Spleen (tissue), 7 donors: ENCODE results near the gene TOMM5.

Experiments used
- CTCF ChIP-seq, 11 experiments: fragments of 200-600 bp in 7 of 11; fragments of 450-650 bp in 4 of 11; sonication (generic) in 4 of 11; IDR thresholded peaks in 8 of 11; conservative IDR thresholded peaks in 3 of 11; 1 replicate in 7 of 11; 2 replicates in 4 of 11; pipeline versions ENCODE4 v1.4.0 to v1.8.0; 2016 to 2021; ENCODE audit warnings: antibody characterized with exemption in 11 of 11, inconsistent platforms in 4 of 11, mild to moderate bottlenecking in 1 of 11
- POLR2A ChIP-seq, 3 donors: fragments of 450-650 bp; IDR thresholded peaks; one replicate each; pipeline ENCODE4 v1.5.1; 2017; ENCODE audit warnings: antibody characterized with exemption in 3 of 3, mild to moderate bottlenecking in 1 of 3
- POLR2AphosphoS5 ChIP-seq, 3 donors: sonication (generic); formaldehyde crosslinking; IDR thresholded peaks; one replicate each; pipeline ENCODE4 v1.5.1; 2017; ENCODE audit warnings: antibody characterized with exemption in 3 of 3
- donor health status: DM: no; HTN: no; CAD: no; lungs with moderate emphysema.
- donor health status: DM: no; HTN: no; CAD: no.
- donor health status: DM: no; HTN: no; CAD: no.

GRCh38 chr9:37571282-37571681, 21.1 kb downstream of the TOMM5 start:
- TF ChIP-seq CTCF (IDR thresholded peaks at IDR 0.05 in 8 of 11, conservative IDR thresholded peaks at IDR 0.05 in 3 of 11): no peak
- no peak for TF ChIP-seq POLR2A (IDR thresholded peaks at IDR 0.05)
- no peak for TF ChIP-seq POLR2AphosphoS5 (IDR thresholded peaks at IDR 0.05)
